Stimulated activated naive CD8-positive, alpha-beta T cell treated with anti-CD3 and anti-CD28 coated beads, Interleukin-15, Interleukin-2, amounts not matched to agents 100 ng/mL and 50 ng/mL, for 24 hours (primary cell): ENCODE results near the gene NPR1.
A peak's percentile ranks its signal among the peaks of the same experiment; 100 is the strongest.

Source experiments
- H3K27ac Mint-ChIP-seq: one replicate; pipeline ENCODE4 v1.8.0; 2021; ENCODE audit warnings: mild to moderate bottlenecking, mixed read lengths
- H3K27me3 Mint-ChIP-seq: one replicate; pipeline ENCODE4 v1.8.0; 2021; ENCODE audit warnings: mixed read lengths
- H3K36me3 Mint-ChIP-seq: one replicate; pipeline ENCODE4 v1.8.0; 2021; ENCODE audit warnings: low read depth, mixed read lengths
- H3K4me1 Mint-ChIP-seq: one replicate; pipeline ENCODE4 v1.8.0; 2021; ENCODE audit warnings: low read depth, mixed read lengths
- H3K4me3 Mint-ChIP-seq: one replicate; pipeline ENCODE4 v1.8.0; 2021; ENCODE audit warnings: mild to moderate bottlenecking, mixed read lengths
- H3K9me3 Mint-ChIP-seq: one replicate; pipeline ENCODE4 v1.8.0; 2021; ENCODE audit warnings: mixed read lengths

NPR1 gene

DNA sequence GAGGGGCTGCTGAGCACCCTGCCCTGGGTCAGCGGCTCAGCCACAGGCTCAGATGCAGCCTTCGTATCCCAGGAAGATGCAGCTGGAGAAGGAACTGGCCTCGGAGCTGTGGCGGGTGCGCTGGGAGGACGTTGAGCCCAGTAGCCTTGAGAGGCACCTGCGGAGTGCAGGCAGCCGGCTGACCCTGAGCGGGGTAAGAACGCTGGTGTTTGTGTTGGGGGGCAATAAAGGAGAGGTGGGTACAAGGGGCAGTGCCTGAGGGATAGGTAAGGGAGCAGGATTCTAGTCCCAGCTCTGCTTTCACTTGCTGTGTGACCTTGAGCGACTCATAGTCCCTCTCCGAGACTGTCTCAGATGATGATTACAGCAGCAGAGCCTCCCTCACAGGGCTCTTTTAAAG is 6.4 kb downstream of the NPR1 start:
- Mint-ChIP-seq H3K27me3 (peaks cover 26% of the 10 kb centered on the region), H3K4me3 (no peak overlapping the region), H3K36me3 (no peaks in the 10 kb centered on the region), H3K27ac (no peak overlapping the region), H3K4me1 (peaks cover under 1% of the 10 kb centered on the region), H3K9me3 (no peaks in the 10 kb centered on the region)

GRCh38 chr1:153685544-153686340 is 7.3 kb downstream of the NPR1 start:
- H3K4me1 Mint-ChIP-seq, result no peaks in the 10 kb centered on the region
- peaks cover 18% of the 10 kb centered on the region for H3K27me3 Mint-ChIP-seq
- no peak overlapping the region for H3K27ac Mint-ChIP-seq
- no peak overlapping the region for H3K4me3 Mint-ChIP-seq
- H3K9me3 Mint-ChIP-seq, result no peaks in the 10 kb centered on the region
- no peaks in the 10 kb centered on the region for H3K36me3 Mint-ChIP-seq

DNA sequence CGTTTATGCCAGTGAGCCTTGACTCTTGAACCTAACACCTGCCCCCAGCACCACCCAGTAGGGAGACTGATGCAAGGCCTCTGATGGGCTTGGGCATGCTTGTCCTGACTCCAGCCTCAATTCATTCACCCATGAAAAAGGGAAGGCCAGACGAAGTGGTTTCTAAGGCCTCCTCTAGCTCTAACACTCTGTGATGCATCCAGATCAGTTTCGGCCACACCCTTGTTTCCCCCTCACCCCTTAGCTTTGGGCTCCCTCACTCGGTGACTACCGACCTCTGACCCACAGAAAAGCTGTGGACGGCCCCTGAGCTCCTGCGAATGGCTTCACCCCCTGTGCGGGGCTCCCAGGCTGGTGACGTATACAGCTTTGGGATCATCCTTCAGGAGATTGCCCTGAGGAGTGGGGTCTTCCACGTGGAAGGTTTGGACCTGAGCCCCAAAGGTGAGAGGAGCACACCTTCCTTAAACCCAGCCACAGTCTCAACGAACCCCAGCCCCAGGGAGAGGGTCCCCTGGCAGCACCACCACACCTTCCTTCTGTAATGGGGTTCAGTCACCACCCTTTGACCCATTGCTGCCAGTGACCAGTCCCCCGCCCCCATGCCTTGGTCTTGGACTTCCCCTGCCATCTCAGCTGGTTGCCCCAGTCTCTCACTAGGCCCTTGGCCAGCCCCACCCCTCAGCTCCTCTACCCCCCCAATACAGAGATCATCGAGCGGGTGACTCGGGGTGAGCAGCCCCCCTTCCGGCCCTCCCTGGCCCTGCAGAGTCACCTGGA is 9.0 kb downstream of the NPR1 start:
- H3K9me3 Mint-ChIP-seq, result no peaks in the 10 kb centered on the region
- no peak overlapping the region for H3K4me3 Mint-ChIP-seq
- H3K4me1 Mint-ChIP-seq, result no peaks in the 10 kb centered on the region
- H3K36me3 Mint-ChIP-seq, result no peaks in the 10 kb centered on the region
- no peak overlapping the region for H3K27ac Mint-ChIP-seq
- H3K27me3 Mint-ChIP-seq, result peaks cover 8% of the 10 kb centered on the region

- Mint-ChIP-seq H3K27ac (no peak overlapping the region), H3K4me3 (no peak overlapping the region), H3K9me3 (no peaks in the 10 kb centered on the region), H3K4me1 (no peaks in the 10 kb centered on the region), H3K27me3 (peaks cover 8% of the 10 kb centered on the region), H3K36me3 (no peaks in the 10 kb centered on the region)
Observed at GRCh38 chr1:153688276-153688675, 9.8 kb downstream of the NPR1 start.

DNA sequence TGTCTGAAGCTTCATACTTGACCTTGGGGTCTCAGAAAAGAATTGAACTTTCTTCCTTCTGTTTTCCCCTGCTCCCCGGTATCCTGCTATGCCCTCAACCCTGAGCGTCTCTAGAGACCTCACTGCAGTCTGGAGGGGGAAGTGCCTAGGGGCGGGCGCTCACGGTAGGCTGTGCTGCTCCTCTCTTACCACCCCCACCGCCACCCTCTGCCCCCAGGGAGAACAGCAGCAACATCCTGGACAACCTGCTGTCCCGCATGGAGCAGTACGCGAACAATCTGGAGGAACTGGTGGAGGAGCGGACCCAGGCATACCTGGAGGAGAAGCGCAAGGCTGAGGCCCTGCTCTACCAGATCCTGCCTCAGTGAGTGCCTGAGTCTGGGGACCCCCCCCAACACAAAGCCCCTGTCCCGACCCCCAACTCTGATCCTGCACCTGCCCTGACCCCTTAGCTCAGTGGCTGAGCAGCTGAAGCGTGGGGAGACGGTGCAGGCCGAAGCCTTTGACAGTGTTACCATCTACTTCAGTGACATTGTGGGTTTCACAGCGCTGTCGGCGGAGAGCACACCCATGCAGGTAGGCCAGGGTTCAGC is 10.3 kb downstream of the NPR1 start:
- H3K9me3 Mint-ChIP-seq, result no peaks in the 10 kb centered on the region
- H3K4me1 Mint-ChIP-seq, result no peaks in the 10 kb centered on the region
- no peaks in the 10 kb centered on the region for H3K36me3 Mint-ChIP-seq
- H3K27ac Mint-ChIP-seq, result no peak overlapping the region
- peaks cover 3% of the 10 kb centered on the region for H3K27me3 Mint-ChIP-seq
- H3K4me3 Mint-ChIP-seq, result no peak overlapping the region

DNA sequence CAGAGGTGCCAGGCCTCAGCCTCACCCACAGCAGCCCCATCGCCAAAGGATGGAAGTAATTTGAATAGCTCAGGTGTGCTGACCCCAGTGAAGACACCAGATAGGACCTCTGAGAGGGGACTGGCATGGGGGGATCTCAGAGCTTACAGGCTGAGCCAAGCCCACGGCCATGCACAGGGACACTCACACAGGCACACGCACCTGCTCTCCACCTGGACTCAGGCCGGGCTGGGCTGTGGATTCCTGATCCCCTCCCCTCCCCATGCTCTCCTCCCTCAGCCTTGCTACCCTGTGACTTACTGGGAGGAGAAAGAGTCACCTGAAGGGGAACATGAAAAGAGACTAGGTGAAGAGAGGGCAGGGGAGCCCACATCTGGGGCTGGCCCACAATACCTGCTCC is 15.0 kb downstream of the NPR1 start:
- H3K4me1 Mint-ChIP-seq, result no peaks in the 10 kb centered on the region
- H3K27me3 Mint-ChIP-seq, result no peaks in the 10 kb centered on the region
- H3K9me3 Mint-ChIP-seq, result no peaks in the 10 kb centered on the region
- H3K36me3 Mint-ChIP-seq, result no peaks in the 10 kb centered on the region
- no peak overlapping the region for H3K27ac Mint-ChIP-seq
- H3K4me3 Mint-ChIP-seq, result no peak overlapping the region

- Mint-ChIP-seq H3K27ac (no peak overlapping the region), H3K4me3 (no peak overlapping the region), H3K36me3 (no peaks in the 10 kb centered on the region), H3K27me3 (no peaks in the 10 kb centered on the region), H3K9me3 (no peaks in the 10 kb centered on the region), H3K4me1 (no peaks in the 10 kb centered on the region)
Observed at GRCh38 chr1:153696741-153697140, 18.3 kb downstream of the NPR1 start.

- Mint-ChIP-seq H3K36me3 (no peaks in the 10 kb centered on the region), H3K4me3 (no peak overlapping the region), H3K4me1 (no peaks in the 10 kb centered on the region), H3K27ac (peak overlapping the region; percentile 45), H3K9me3 (no peaks in the 10 kb centered on the region), H3K27me3 (no peaks in the 10 kb centered on the region)
Observed at GRCh38 chr1:153697191-153698019, 18.9 kb downstream of the NPR1 start.

DNA sequence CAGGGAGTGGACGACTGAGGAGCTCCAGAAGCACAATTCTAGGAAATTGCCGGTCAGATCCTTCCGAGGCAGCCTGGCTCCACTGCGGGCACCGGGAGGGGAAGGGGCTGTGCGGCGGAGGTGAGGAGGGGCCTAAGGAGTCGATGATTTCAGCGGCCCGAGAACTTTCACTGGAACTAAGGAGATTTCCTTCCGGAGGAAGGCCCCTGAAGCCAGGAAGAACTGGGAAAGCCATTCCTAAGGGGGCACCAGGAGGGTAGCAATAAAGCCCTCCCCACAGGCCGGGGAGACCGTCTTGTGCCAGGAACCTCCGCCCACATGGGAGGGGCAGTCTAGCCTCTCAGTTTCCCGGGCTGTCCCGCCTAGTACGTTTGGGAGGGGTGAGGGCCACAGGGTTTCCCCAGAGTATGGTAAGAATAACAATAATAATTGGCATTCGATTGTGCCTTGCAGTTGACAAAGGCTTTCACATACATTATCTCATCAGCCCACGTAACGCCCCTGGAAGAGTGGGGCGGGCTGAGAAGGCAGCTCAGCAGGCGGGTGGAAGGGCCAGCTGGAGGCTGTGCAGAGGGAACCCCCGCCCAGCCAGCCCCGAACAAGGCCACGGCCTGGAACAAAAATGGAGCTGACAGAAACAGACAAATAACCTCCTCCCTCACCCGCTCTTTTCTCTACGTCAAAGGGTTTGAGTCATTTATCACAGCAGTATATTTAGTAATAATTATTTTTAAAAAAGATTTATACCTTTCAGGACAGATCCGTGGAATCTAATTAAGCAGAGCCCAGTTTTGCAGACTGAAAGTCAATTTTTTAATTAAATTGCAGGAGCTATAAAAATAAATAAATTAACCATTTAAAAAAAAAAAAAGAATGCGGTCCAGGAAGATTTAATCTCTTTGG is 19.8 kb downstream of the NPR1 start:
- no peaks in the 10 kb centered on the region for H3K4me1 Mint-ChIP-seq
- no peaks in the 10 kb centered on the region for H3K27me3 Mint-ChIP-seq
- H3K4me3 Mint-ChIP-seq, result no peak overlapping the region
- H3K36me3 Mint-ChIP-seq, result no peaks in the 10 kb centered on the region
- H3K27ac Mint-ChIP-seq, result peak overlapping the region; percentile 45
- no peaks in the 10 kb centered on the region for H3K9me3 Mint-ChIP-seq

GRCh38 chr1:153698923-153699714 is 20.6 kb downstream of the NPR1 start:
- H3K4me3 Mint-ChIP-seq, result no peak overlapping the region
- H3K36me3 Mint-ChIP-seq, result no peaks in the 10 kb centered on the region
- H3K27me3 Mint-ChIP-seq, result no peaks in the 10 kb centered on the region
- no peak overlapping the region for H3K27ac Mint-ChIP-seq
- H3K4me1 Mint-ChIP-seq, result no peaks in the 10 kb centered on the region
- no peaks in the 10 kb centered on the region for H3K9me3 Mint-ChIP-seq

DNA sequence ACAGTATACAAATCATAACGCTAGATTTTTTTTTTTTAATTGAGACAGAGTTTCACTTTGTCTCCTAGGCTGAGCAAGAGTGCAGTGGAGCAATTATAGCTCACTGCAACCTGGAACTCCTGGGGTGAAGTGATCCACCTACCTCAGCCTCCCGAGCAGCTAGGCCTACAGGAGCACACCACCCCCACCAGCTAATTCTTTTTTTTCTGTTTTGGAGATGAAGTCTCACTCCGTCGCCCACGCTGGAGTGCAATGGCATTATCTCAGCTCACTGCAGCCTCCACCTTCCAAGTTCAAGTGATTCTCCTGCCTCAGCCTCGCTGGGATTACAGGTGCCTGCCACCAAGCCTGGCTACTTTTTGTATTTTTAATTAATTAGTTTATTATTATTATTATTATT is 21.3 kb downstream of the NPR1 start:
- H3K27me3 Mint-ChIP-seq, result no peaks in the 10 kb centered on the region
- H3K36me3 Mint-ChIP-seq, result no peaks in the 10 kb centered on the region
- no peaks in the 10 kb centered on the region for H3K9me3 Mint-ChIP-seq
- H3K4me3 Mint-ChIP-seq, result no peak overlapping the region
- no peaks in the 10 kb centered on the region for H3K4me1 Mint-ChIP-seq
- no peak overlapping the region for H3K27ac Mint-ChIP-seq

DNA sequence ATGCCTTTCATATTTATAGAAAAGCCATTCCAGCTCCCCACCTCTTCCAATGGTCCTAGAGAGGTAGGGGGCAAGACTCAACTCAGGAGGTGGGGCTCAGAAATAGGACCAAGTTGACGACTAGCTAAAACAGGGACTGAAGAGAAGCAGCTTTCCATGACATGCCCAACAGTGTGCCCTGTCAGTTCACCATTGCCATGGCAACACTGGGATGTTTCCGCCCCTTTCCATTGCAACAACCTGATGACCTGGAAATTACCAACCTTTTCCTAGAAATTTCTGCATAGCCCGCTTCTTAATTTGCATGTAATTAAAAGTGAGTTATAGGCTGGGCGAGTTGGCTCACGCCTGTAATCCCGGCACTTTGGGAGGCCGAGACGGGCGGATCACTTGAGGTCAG is 27.0 kb downstream of the NPR1 start:
- H3K27me3 Mint-ChIP-seq, result no peaks in the 10 kb centered on the region
- H3K4me1 Mint-ChIP-seq, result no peaks in the 10 kb centered on the region
- no peaks in the 10 kb centered on the region for H3K36me3 Mint-ChIP-seq
- no peak overlapping the region for H3K27ac Mint-ChIP-seq
- H3K4me3 Mint-ChIP-seq, result no peak overlapping the region
- H3K9me3 Mint-ChIP-seq, result no peaks in the 10 kb centered on the region

GRCh38 chr1:153711026-153711425 is 32.5 kb downstream of the NPR1 start:
- Mint-ChIP-seq H3K36me3 (no peaks in the 10 kb centered on the region), H3K4me1 (no peaks in the 10 kb centered on the region), H3K4me3 (no peak overlapping the region), H3K9me3 (no peaks in the 10 kb centered on the region), H3K27ac (no peak overlapping the region), H3K27me3 (peaks cover 4% of the 10 kb centered on the region)
